ENCODE data around the gene IPO13. TPM values are rescaled to one million over a fixed set of nuclear protein-coding genes. Genes with fewer than 3 reads are reported as not detected.

Gene IPO13
- total RNA-seq, 2 experiments from 2014 or later: 6.3 to 7.4 TPM

DNA sequence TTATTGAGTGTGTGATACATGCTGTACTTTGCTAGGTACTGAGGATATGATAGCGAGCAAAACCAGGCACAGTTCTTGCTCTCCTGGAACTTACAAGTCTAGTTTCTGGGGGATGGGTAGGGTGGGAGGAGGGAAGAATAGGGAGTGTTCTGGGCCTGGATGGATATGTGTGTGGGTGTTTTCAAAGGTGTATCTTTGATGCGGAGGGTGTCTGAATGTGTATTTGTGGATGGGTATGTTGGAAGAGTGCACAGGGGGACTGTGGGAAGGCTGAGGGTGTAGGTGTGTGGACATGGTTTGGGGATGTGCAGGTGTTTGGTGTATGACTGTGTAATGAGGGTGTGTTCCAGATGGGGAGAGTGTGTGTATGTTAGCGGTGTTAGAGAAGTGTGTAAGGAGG lies 18.6 kb downstream of the IPO13 start:
- intact Hi-C loops (cut with DNase I, micrococcal nuclease): no loop called here
- Mint-ChIP-seq H3K36me3 (ENCODE audit: low read depth) (peaks cover 24% of the 10 kb centered on the region), H3K27ac (no peak overlapping the region), H3K4me3 (no peak overlapping the region), H3K4me1 (ENCODE audit: low read depth) (peaks cover 12% of the 10 kb centered on the region), H3K27me3 (no peaks in the 10 kb centered on the region), H3K9me3 (no peaks in the 10 kb centered on the region)
- H3K9me3 ChIP-seq (ENCODE audit: control insufficient read depth in 1 of 2, insufficient read depth in 1 of 2, low read length in 2 of 2): no peaks in the 10 kb centered on the region
- H3K4me1 ChIP-seq (ENCODE audit: insufficient read depth, low read length): peaks cover 12% of the 10 kb centered on the region
- POLR2A ChIA-PET: no interaction called here
- peaks cover 24% of the 10 kb centered on the region for H3K36me3 ChIP-seq (ENCODE audit: insufficient read depth, low read length)
- CTCF ChIA-PET: no interaction called here
- no peaks in the 10 kb centered on the region for H3K27me3 ChIP-seq (ENCODE audit: control insufficient read depth in 1 of 2, insufficient read depth in 2 of 2, low read length in 2 of 2)
- no peak for DNase-seq
- H3K4me3 ChIP-seq (ENCODE audit: low read length): no peak overlapping the region
- H3K27ac ChIP-seq (ENCODE audit: low read depth in 1 of 2, low read length in 2 of 2): no peak overlapping the region
- TF ChIP-seq, protein P1, sequence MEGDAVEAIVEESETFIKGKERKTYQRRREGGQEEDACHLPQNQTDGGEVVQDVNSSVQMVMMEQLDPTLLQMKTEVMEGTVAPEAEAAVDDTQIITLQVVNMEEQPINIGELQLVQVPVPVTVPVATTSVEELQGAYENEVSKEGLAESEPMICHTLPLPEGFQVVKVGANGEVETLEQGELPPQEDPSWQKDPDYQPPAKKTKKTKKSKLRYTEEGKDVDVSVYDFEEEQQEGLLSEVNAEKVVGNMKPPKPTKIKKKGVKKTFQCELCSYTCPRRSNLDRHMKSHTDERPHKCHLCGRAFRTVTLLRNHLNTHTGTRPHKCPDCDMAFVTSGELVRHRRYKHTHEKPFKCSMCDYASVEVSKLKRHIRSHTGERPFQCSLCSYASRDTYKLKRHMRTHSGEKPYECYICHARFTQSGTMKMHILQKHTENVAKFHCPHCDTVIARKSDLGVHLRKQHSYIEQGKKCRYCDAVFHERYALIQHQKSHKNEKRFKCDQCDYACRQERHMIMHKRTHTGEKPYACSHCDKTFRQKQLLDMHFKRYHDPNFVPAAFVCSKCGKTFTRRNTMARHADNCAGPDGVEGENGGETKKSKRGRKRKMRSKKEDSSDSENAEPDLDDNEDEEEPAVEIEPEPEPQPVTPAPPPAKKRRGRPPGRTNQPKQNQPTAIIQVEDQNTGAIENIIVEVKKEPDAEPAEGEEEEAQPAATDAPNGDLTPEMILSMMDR (IDR thresholded peaks at IDR 0.05): no peak
- no peak for ATAC-seq (ENCODE audit: poor library complexity)

DNA sequence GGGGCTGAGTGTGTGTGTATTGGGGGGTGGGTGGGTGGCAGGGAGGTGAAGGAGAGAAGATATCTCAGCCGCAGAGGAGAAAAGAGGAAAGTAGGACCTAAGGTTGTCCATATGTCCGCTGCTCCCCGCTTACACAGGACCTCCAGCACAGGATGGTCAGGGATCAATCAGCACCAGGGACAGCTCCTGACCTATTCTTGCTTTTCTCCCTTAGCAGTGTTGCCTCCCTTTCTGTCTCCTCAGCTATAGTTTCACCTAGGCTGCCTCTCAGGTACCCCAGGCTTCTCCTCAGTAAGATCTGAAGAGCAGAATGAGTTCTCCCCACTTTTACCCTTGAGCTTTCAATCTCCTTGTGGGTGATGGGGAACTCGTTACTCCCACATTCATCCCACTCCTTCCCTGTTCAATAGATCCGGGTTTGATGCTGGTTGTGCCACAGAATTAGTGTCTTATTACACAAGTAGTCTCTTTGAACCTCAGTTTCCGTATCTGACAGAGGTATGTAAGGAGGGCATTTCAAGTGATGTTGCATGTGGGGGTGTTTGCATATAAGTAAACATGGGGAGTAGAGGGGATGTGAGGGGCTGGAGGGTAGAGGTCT lies 21.7 kb downstream of the IPO13 start:
- Mint-ChIP-seq H3K9me3 (no peaks in the 10 kb centered on the region), H3K27ac (no peak overlapping the region), H3K36me3 (ENCODE audit: low read depth) (peaks cover 9% of the 10 kb centered on the region), H3K4me3 (peak overlapping the region; percentile 20), H3K4me1 (ENCODE audit: low read depth) (peaks cover 27% of the 10 kb centered on the region), H3K27me3 (no peaks in the 10 kb centered on the region)
- POLR2A ChIA-PET: no interaction called here
- H3K36me3 ChIP-seq (ENCODE audit: insufficient read depth, low read length): peaks cover 24% of the 10 kb centered on the region
- H3K27me3 ChIP-seq (ENCODE audit: control insufficient read depth in 1 of 2, insufficient read depth in 2 of 2, low read length in 2 of 2): no peaks in the 10 kb centered on the region
- intact Hi-C loops (cut with DNase I, micrococcal nuclease): loop anchor here in 1 of 2 experiments (1.0 kb wide), 1 partner anchor 20 kb away; no protein-coding TSS in a partner anchor
- peaks cover 24% of the 10 kb centered on the region for H3K4me1 ChIP-seq (ENCODE audit: insufficient read depth, low read length)
- DNase-seq (peak in 4 of 14 experiments; percentile 18 to 56 (median 45)), ATAC-seq (ENCODE audit: poor library complexity) (no peak)
- H3K9me3 ChIP-seq (ENCODE audit: control insufficient read depth in 1 of 2, insufficient read depth in 1 of 2, low read length in 2 of 2): no peaks in the 10 kb centered on the region
- TF ChIP-seq, protein P1 (IDR thresholded peaks at IDR 0.05): no peak
- H3K27ac ChIP-seq (ENCODE audit: low read depth in 1 of 2, low read length in 2 of 2): no peak overlapping the region
- CTCF ChIA-PET: no interaction called here
- H3K4me3 ChIP-seq (ENCODE audit: low read length): no peak overlapping the region

DNA sequence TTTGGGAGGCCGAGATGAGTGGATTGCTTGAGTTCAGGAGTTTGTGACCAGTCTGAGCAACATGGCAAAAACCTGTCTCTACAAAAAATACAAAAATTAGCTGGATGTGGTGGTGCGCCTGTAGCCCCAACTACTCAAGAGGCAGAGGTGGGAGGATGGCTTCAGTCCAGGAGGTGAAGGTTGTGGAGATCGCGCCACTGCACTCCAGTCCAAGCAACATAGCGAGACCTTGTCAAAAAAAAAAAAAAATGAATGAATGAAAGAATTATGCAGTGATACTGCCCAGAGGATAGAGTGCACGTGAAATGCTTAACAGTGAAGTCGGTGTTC lies 22.6 kb downstream of the IPO13 start:
- peak overlapping the region; percentile 87 for H3K4me3 ChIP-seq (ENCODE audit: low read length)

More for the DNA sequence above, 22.6 kb downstream of the IPO13 start:
- no peak for DNase-seq
- no peak for ATAC-seq (ENCODE audit: poor library complexity)
- intact Hi-C loops (cut with DNase I, micrococcal nuclease): loop anchor here in 1 of 2 experiments (1.0 kb wide), 1 partner anchor 23 kb away; the partner anchor contains the start of gene IPO13
- Histone ChIP-seq H3K27ac (ENCODE audit: low read depth in 1 of 2, low read length in 2 of 2) (no peak overlapping the region), H3K27me3 (ENCODE audit: control insufficient read depth in 1 of 2, insufficient read depth in 2 of 2, low read length in 2 of 2) (no peaks in the 10 kb centered on the region), H3K4me1 (ENCODE audit: insufficient read depth, low read length) (peaks cover 33% of the 10 kb centered on the region), H3K36me3 (ENCODE audit: insufficient read depth, low read length) (peaks cover 20% of the 10 kb centered on the region), H3K9me3 (ENCODE audit: control insufficient read depth in 1 of 2, insufficient read depth in 1 of 2, low read length in 2 of 2) (no peaks in the 10 kb centered on the region)
- TF ChIP-seq, protein P1 (IDR thresholded peaks at IDR 0.05): no peak
- ChIA-PET POLR2A (interaction anchor here (0.9 to 1.4 kb wide), 3 partner anchors 21 to 244 kb away, joined by 3 to 7 read pairs (median 4); partner anchors contain the start of genes DMAP1 and IPO13), CTCF (interaction anchor here (1.6 kb wide), 1 partner anchor 22 kb away, joined by 4 read pairs; the partner anchor contains the start of gene IPO13)
- Mint-ChIP-seq H3K27me3 (no peaks in the 10 kb centered on the region), H3K36me3 (ENCODE audit: low read depth) (peaks cover 15% of the 10 kb centered on the region), H3K4me3 (peak overlapping the region; percentile 90), H3K27ac (peak overlapping the region; percentile 74), H3K4me1 (ENCODE audit: low read depth) (peaks cover 37% of the 10 kb centered on the region), H3K9me3 (no peaks in the 10 kb centered on the region)

All from CD4-positive, alpha-beta T cell (primary cell).